ENCODE results near the gene SOHLH1.

- no peak for TF ChIP-seq POLR2A (IDR thresholded peaks at IDR 0.05)
- TF ChIP-seq CTCF (IDR thresholded peaks at IDR 0.05) = no peak
Observed at GRCh38 chr9:135711881-135712280, 12.6 kb upstream of the SOHLH1 start.

Measured in esophagus squamous epithelium (tissue), 4 donors.